Activated naive CD4-positive, alpha-beta T cell treated with anti-CD3 and anti-CD28 coated beads for 36 hours (primary cell): ENCODE results near the gene USE1. TPM values are rescaled to one million over a fixed set of nuclear protein-coding genes. Genes with fewer than 3 reads are reported as not detected.
"Not testable (repeated sequence)": the region's sequence is repeated elsewhere in the genome, so short reads cannot be mapped to it uniquely, and the experiment has no call there.

Experiments used
- CTCF ChIA-PET: fragments of 350-600 bp; sonication (Branson Sonifier 250); formaldehyde crosslinking; loops from one replicate; lab custom pipeline; 2021; ENCODE audit warnings: antibody characterized with exemption; lab: Charles Lee
- DNase-seq: peaks from one replicate; pipeline ENCODE4 v3.0.0-alpha.2; 2020
- H3K27ac Mint-ChIP-seq: one replicate; pipeline ENCODE4 v1.8.0; 2021; ENCODE audit warnings: mild to moderate bottlenecking, mixed read lengths
- H3K27me3 Mint-ChIP-seq: one replicate; pipeline ENCODE4 v1.8.0; 2021; ENCODE audit warnings: low read depth, mixed read lengths
- H3K36me3 Mint-ChIP-seq: one replicate; pipeline ENCODE4 v1.8.0; 2021; ENCODE audit warnings: low read depth, mixed read lengths
- H3K4me1 Mint-ChIP-seq: one replicate; pipeline ENCODE4 v1.8.0; 2021; ENCODE audit warnings: low read depth, mixed read lengths
- H3K4me3 Mint-ChIP-seq: one replicate; pipeline ENCODE4 v1.8.0; 2021; ENCODE audit warnings: mild to moderate bottlenecking, moderate library complexity, mixed read lengths
- H3K9me3 Mint-ChIP-seq: one replicate; pipeline ENCODE4 v1.8.0; 2021; ENCODE audit warnings: mixed read lengths
- intact Hi-C: fragments of 100-400 bp; cut with micrococcal nuclease; formaldehyde crosslinking; loops from one replicate; pipeline ENCODE4 v1.15.1; 2023
- total RNA-seq, 2 experiments: library from RNA; stranded (reverse); gene quantifications; one replicate each; pipeline ENCODE4 v1.2.3, GENCODE V29; 2021

USE1 gene
- total RNA-seq, 2 experiments from 2014 or later, result 24.7 to 25.3 TPM

- intact Hi-C loops, result loop anchor here (2.0 kb wide), 2 partner anchors 61 to 111 kb away; partner anchors contain the start of genes HAUS8 and MYO9B
- no peak overlapping the region for H3K4me3 Mint-ChIP-seq
- H3K36me3 Mint-ChIP-seq, result peaks cover 20% of the 10 kb centered on the region
Observed at GRCh38 chr19:17185590-17185989, 29.6 kb upstream of the USE1 start.

GRCh38 chr19:17191736-17192135, 23.4 kb upstream of the USE1 start:
- DNase-seq, H3K9me3 Mint-ChIP-seq, H3K27me3 Mint-ChIP-seq, H3K27ac Mint-ChIP-seq, intact Hi-C loops, CTCF ChIA-PET, H3K4me1 Mint-ChIP-seq, H3K4me3 Mint-ChIP-seq: not testable (repeated sequence)
- peaks cover 13% of the 10 kb centered on the region for H3K36me3 Mint-ChIP-seq

More at GRCh38 chr19:17185590-17185989, 29.6 kb upstream of the USE1 start:
- H3K27me3 Mint-ChIP-seq, result no peaks in the 10 kb centered on the region
- no peak overlapping the region for H3K27ac Mint-ChIP-seq
- CTCF ChIA-PET, result interaction anchor here (0.8 to 1.7 kb wide), 2 partner anchors 117 to 120 kb away, joined by 5 to 9 read pairs; no protein-coding TSS in a partner anchor
- H3K4me1 Mint-ChIP-seq, result peaks cover 19% of the 10 kb centered on the region
- no peak for DNase-seq
- no peaks in the 10 kb centered on the region for H3K9me3 Mint-ChIP-seq

- CTCF ChIA-PET, result interaction anchor here (0.5 kb wide), 1 partner anchor 150 kb away, joined by 4 read pairs; no protein-coding TSS in a partner anchor
- intact Hi-C loops, result no loop called here
- Mint-ChIP-seq H3K27ac (no peak overlapping the region), H3K27me3 (no peaks in the 10 kb centered on the region), H3K4me3 (no peak overlapping the region), H3K36me3 (peaks cover 15% of the 10 kb centered on the region), H3K9me3 (no peaks in the 10 kb centered on the region), H3K4me1 (no peaks in the 10 kb centered on the region)
- no peak for DNase-seq
Observed at GRCh38 chr19:17192751-17193150, 22.4 kb upstream of the USE1 start.

GRCh38 chr19:17194608-17195007, 20.5 kb upstream of the USE1 start:
- DNase-seq, result no peak
- Mint-ChIP-seq H3K4me3 (no peak overlapping the region), H3K27me3 (no peaks in the 10 kb centered on the region), H3K27ac (no peak overlapping the region), H3K36me3 (peaks cover 16% of the 10 kb centered on the region), H3K9me3 (no peaks in the 10 kb centered on the region), H3K4me1 (no peaks in the 10 kb centered on the region)
- CTCF ChIA-PET, result no interaction called here
- intact Hi-C loops, result no loop called here

GRCh38 chr19:17195106-17195505, 20.1 kb upstream of the USE1 start:
- no peak overlapping the region for H3K27ac Mint-ChIP-seq
- DNase-seq, result no peak
- H3K36me3 Mint-ChIP-seq, result peaks cover 17% of the 10 kb centered on the region
- H3K4me3 Mint-ChIP-seq, result no peak overlapping the region
- no peaks in the 10 kb centered on the region for H3K9me3 Mint-ChIP-seq
- intact Hi-C loops, result no loop called here
- H3K27me3 Mint-ChIP-seq, result no peaks in the 10 kb centered on the region
- CTCF ChIA-PET, result no interaction called here
- no peaks in the 10 kb centered on the region for H3K4me1 Mint-ChIP-seq

GRCh38 chr19:17196610-17197009, 18.5 kb upstream of the USE1 start:
- no peak for DNase-seq
- Mint-ChIP-seq H3K27ac (no peak overlapping the region), H3K36me3 (peaks cover 18% of the 10 kb centered on the region), H3K27me3 (no peaks in the 10 kb centered on the region), H3K4me1 (no peaks in the 10 kb centered on the region), H3K4me3 (no peak overlapping the region), H3K9me3 (no peaks in the 10 kb centered on the region)
- CTCF ChIA-PET, result no interaction called here
- intact Hi-C loops, result no loop called here

- Mint-ChIP-seq H3K4me1 (no peaks in the 10 kb centered on the region), H3K27ac (no peak overlapping the region), H3K9me3 (no peaks in the 10 kb centered on the region), H3K36me3 (peaks cover 25% of the 10 kb centered on the region), H3K27me3 (no peaks in the 10 kb centered on the region), H3K4me3 (no peak overlapping the region)
- CTCF ChIA-PET, result no interaction called here
- intact Hi-C loops, result no loop called here
- DNase-seq, result no peak
Observed at GRCh38 chr19:17197666-17198065, 17.5 kb upstream of the USE1 start.

- intact Hi-C loops, result no loop called here
- Mint-ChIP-seq H3K4me3 (no peak overlapping the region), H3K27ac (no peak overlapping the region), H3K36me3 (peaks cover 28% of the 10 kb centered on the region), H3K9me3 (no peaks in the 10 kb centered on the region), H3K4me1 (no peaks in the 10 kb centered on the region), H3K27me3 (no peaks in the 10 kb centered on the region)
- no peak for DNase-seq
- CTCF ChIA-PET, result interaction anchor here (1.0 kb wide), 1 partner anchor 14 kb away, joined by 3 read pairs; no protein-coding TSS in a partner anchor
Observed at GRCh38 chr19:17200408-17201079, 14.6 kb upstream of the USE1 start.

GRCh38 chr19:17202249-17202648, 12.9 kb upstream of the USE1 start:
- peaks cover 23% of the 10 kb centered on the region for H3K36me3 Mint-ChIP-seq

GRCh38 chr19:17202713-17203112, 12.4 kb upstream of the USE1 start:
- Mint-ChIP-seq H3K9me3 (no peaks in the 10 kb centered on the region), H3K27ac (no peak overlapping the region), H3K27me3 (no peaks in the 10 kb centered on the region), H3K4me3 (no peak overlapping the region), H3K4me1 (no peaks in the 10 kb centered on the region), H3K36me3 (peaks cover 23% of the 10 kb centered on the region)
- CTCF ChIA-PET, result interaction anchor here (0.6 kb wide), 1 partner anchor 148 kb away, joined by 3 read pairs; no protein-coding TSS in a partner anchor
- DNase-seq, result no peak
- intact Hi-C loops, result no loop called here

More at GRCh38 chr19:17202249-17202648, 12.9 kb upstream of the USE1 start:
- Mint-ChIP-seq H3K27me3 (no peaks in the 10 kb centered on the region), H3K27ac (no peak overlapping the region), H3K4me3 (no peak overlapping the region), H3K9me3 (no peaks in the 10 kb centered on the region), H3K4me1 (no peaks in the 10 kb centered on the region)
- peak; percentile 39 for DNase-seq
- CTCF ChIA-PET, result no interaction called here
- intact Hi-C loops, result no loop called here

GRCh38 chr19:17205237-17206140, 9.7 kb upstream of the USE1 start:
- DNase-seq, result peak; percentile 73
- Mint-ChIP-seq H3K27me3 (no peaks in the 10 kb centered on the region), H3K4me1 (peaks cover 4% of the 10 kb centered on the region), H3K9me3 (no peaks in the 10 kb centered on the region), H3K27ac (no peak overlapping the region), H3K4me3 (no peak overlapping the region), H3K36me3 (peaks cover 25% of the 10 kb centered on the region)
- CTCF ChIA-PET, result interaction anchor here (0.6 to 2.2 kb wide), 7 partner anchors 9 to 87 kb away, joined by 3 to 8 read pairs (median 3); partner anchors contain the start of gene USE1
- intact Hi-C loops, result loop anchor here (1.0 kb wide), 2 partner anchors 30 to 77 kb away; no protein-coding TSS in a partner anchor
